C4-2B (cell line): Measurements from ENCODE around the gene CDC27.

ENCODE experiments used
- ZFX ChIP-seq: fragments of 450-650 bp; IDR thresholded peaks from 2 replicates; pipeline ENCODE4 v1.6.1; 2017
- TF ChIP-seq, protein P1 (sequence below): fragments of 450-650 bp; conservative IDR thresholded peaks from 2 replicates; pipeline ENCODE4 v1.5.1; 2017; ENCODE audit warnings: mild to moderate bottlenecking

DNA sequence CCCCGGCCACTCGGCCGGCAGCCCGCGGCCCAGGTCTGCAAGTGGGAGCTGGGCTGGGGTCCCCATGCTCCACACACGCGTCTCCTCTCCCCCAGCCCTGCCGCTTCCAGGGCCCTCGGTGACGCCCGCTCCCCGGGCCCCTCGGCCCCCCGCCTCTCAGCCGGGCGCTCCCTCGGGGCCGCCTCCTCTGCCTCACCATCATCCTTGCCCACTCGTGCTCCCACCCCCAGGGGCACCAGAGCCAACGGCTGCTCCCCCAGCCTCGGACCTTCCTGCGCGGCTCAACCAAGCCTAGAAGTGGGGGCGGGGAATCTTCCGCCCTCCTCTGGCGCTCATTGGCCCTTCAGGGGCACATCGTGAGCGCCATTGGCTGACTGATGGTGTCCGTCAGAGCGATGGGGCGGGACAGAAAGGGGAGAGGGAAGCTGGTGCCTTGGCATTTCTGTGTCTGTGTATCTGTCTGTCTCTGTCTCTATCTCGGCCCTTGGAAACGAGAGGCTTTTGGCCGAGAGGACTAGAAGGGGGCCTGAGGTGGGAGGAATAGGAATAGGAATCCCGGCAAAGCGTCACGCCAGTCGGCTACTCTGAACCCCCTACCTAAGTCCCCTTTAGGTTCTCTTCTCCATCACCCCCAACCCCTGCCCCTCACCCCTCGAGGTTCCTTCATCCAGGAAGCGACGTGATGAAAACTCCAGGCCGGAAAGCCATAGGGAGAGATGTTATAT is 88.9 kb downstream of the CDC27 start:
- TF ChIP-seq, protein P1, sequence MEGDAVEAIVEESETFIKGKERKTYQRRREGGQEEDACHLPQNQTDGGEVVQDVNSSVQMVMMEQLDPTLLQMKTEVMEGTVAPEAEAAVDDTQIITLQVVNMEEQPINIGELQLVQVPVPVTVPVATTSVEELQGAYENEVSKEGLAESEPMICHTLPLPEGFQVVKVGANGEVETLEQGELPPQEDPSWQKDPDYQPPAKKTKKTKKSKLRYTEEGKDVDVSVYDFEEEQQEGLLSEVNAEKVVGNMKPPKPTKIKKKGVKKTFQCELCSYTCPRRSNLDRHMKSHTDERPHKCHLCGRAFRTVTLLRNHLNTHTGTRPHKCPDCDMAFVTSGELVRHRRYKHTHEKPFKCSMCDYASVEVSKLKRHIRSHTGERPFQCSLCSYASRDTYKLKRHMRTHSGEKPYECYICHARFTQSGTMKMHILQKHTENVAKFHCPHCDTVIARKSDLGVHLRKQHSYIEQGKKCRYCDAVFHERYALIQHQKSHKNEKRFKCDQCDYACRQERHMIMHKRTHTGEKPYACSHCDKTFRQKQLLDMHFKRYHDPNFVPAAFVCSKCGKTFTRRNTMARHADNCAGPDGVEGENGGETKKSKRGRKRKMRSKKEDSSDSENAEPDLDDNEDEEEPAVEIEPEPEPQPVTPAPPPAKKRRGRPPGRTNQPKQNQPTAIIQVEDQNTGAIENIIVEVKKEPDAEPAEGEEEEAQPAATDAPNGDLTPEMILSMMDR = no peak
- TF ChIP-seq ZFX = peak; percentile 59; the same call in 1 of the 2 replicates
